HL-60 (cell line): ENCODE data around the gene GKN1.

Source experiments
- CTCF ChIP-seq: IDR thresholded peaks from one replicate; pipeline ENCODE4 v1.5.1; 2011; ENCODE audit warnings: low read length, control low read depth, inconsistent platforms; ENCODE audit not compliant: insufficient read depth
- GABPA ChIP-seq: IDR thresholded peaks from 2 replicates; pipeline ENCODE4 v1.6.1; 2012; ENCODE audit warnings: low read depth
- POLR2AphosphoS5 ChIP-seq: IDR thresholded peaks from 2 replicates; pipeline ENCODE4 v1.6.1; 2012; ENCODE audit warnings: low read depth
- SPI1 ChIP-seq: IDR thresholded peaks from 2 replicates; pipeline ENCODE4 v1.6.1; 2012; ENCODE audit warnings: low read depth, mild to moderate bottlenecking, borderline replicate concordance

GRCh38 chr2:68952887-68953521 is 21.4 kb upstream of the GKN1 start, which contains the start of gene GKN2:
- no peak for TF ChIP-seq CTCF
- no peak for TF ChIP-seq GABPA
- no peak for TF ChIP-seq POLR2AphosphoS5
- TF ChIP-seq SPI1, result no peak
